DMS79 (cell line): ENCODE data around the gene HNRNPAB.
A peak's percentile ranks its signal among the peaks of the same experiment; 100 is the strongest.

Source experiments
- DNase-seq: peaks from one replicate; lab custom pipeline; 2025; lab: John Stamatoyannopoulos, UW

The HNRNPAB gene

DNA sequence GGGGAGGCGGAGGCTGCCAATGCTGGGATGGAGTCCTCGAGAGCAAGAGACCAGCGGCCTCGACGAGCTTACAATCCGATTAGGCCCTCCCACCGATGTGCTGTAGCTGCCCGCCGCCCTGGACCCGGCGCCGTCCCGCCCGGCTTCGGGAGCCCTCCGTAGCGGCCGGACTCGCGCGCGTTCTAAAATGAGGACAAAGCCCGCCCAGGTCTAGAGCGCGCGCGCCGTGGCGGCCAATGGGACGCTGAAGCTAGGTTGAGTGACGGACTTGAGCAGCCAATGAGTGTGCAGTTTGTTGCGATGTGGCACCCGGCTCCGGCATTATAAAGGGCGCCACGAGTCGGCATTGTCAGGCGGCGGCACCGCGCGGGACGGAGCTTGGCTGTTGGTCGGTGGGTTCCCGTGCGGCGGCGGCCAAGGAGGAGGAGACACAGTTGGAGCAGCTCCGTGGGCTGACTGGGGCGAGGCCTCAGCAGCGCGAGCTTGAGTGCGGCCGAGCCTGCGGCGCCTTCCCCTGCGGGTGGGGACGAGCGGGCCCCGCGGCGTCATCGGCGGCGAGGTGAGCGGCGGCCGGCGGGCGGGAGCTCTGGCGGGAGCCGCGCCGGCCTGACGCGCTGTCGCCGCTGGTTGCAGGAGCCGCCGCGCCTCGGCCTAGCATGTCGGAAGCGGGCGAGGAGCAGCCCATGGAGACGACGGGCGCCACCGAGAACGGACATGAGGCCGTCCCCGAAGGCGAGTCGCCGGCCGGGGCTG, at the start of gene HNRNPAB:
HNRNPAB (plus strand) TSS at position 352 of the 753 bp plus-strand sequence; CDS start at position 657, 305 bp downstream.
- peak; percentile 54 for DNase-seq

DNA sequence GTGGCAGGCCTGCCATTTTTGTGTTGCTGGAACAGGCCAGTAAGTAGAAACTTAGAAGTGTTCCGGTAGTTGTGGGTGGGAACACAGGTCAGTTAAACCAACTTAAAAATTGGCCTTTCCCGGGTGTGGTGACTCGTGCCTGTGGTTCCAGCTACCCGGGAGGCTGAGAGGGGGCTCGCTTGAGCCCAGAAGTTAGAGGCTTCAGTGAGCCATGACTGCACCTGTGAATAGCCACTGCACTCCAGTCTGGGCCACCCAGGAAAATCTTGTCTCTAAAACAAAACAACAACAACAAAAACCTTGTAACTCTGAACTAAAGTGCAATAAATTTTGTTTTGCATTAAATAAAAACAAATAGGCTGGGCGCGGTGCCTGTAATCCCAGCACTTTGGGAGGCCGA, 49.3 kb upstream of the HNRNPAB start:
- DNase-seq = no peak

DNA sequence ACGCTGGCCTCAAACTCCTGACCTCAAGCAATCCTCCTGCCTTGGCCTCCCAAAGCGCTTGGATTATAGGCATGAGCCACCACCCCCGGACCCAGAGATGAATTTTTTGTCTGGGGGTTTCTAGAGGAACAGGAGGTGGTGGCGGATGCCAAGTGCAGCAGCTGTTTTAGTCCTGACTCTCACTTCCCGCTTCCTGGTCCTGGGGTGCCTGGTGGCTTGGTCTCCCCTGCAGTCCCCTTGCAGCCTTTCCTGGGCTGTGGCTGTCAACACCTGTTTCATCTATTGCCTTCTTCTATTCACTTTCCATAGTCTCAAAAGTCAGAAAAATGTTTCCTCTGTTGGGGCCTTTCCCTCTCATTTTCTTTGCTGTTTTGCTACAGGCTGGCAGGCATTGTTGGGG, 44.2 kb upstream of the HNRNPAB start:
- DNase-seq = no peak

DNA sequence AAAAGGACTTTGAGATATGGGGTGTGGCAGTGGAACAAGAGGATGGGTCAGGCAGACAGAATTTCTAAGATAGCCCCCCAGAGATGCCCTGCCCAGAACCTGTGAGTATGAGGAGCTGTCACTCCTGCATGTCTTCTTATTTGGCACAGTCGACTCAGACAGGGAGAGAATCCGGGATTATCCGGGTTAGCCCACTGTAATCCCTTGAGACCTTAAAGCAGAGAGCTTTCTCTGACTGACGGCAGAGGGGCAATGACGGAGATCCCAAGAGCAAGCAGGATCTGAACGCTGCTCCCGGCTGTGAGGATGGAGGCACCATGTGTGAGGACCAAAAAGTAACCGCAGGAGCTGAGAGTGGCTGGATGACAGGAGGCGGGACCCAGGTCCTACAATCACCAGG, 41.9 kb upstream of the HNRNPAB start:
- no peak for DNase-seq

DNA sequence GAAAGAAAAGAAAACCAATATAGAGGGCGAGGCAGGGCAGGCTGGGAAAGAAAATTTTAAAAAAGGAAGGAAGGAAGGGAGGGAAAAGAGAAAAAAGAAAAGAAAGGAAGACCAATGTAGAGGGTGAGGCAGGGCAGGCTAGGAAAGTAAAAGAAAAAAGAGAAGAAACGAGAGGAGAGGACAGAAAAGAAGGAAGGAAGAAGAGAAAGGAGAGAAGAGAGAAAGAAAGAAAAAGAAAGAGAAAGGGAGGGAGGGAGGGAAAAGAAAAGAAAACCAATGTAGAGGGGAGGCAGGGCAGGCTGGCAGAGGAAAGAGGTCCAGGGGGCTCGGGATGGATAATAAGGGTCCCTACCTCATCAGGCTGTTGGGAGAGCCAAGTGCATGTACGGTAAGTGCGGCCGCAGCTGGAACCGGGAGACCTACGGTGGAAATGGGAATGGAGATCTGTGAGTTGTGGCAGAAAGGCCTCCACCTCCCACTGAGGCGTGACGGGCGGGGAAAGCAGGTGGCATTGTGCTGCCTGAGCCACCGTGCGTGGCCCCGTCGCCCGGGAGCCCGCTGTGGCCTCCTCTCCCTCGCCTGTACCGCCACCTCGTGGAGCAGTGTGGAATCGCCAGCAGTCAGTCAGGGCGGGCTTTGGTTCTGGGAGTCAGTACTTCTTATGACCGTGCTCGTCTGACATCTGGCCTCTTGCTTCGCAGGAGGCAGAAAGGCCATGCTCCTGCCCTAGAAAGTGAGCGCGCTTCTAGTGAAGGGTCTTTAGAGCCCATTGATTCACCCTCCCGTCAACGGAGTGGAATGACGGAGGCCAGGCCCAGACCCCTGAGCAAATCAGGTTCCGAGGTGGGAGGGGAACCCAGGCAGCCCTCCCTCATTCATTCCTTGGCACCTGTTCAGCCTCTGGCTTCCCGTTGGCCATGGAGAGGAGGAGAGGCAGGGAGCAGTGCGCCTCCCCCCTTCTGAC, 40.3 kb upstream of the HNRNPAB start:
- DNase-seq = peak; percentile 74

DNA sequence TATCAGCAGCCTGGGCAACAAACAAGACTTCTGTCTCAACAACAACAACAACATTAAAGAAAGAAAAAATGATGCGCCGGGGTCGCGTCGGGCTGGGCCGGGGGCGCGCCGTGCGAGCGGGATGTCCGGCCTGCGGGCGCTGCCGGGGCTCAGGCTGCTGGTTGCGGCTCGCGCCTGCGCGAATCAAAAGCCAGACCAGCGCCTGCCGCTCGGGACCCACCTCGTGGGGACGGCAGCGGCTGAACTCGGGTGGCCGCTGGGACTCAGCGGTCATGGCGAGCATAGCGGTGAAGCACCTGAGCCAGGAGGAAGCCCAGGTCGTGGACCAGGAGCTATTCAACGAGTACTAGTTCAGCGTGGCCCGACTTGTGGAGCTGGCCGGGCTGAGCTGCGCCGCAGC, 38.8 kb upstream of the HNRNPAB start:
- DNase-seq = no peak

DNA sequence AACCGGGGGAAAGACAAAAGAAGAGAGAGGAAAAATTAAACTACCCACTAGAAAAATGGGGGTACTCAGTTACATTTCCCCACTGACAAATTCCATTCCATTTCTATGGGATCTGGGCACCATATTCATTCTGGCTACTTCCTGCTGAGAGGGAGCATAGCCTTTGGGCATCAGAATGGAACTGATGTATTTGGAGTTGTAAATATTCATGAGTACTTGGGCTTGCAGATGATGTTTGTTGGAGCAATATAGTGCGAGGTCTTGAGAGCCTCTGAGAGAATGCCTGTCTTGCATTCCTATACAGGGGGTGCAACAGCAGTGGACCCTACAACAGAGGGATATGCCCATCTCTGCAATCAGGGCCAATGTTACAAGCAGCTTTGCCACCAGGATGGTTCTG, 33.9 kb upstream of the HNRNPAB start:
- no peak for DNase-seq

DNA sequence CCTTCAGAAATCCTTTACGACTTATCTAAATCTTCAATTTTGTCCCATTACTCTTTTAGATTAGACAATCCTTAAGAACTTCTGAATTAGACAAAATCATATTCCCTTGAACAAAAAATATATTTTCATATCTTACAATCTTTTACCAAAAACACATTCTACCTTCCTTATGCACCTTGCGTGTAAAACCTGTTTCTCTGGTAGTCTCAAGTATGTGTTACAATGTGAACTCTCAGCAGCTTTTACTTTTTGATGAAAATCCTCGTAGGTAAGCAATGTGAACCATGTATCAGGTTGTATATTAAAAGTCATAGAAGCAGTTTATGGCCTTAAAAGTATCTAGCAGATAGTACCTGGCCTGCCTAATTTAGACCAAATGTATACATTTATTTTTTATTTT, 29.9 kb upstream of the HNRNPAB start:
- no peak for DNase-seq

DNA sequence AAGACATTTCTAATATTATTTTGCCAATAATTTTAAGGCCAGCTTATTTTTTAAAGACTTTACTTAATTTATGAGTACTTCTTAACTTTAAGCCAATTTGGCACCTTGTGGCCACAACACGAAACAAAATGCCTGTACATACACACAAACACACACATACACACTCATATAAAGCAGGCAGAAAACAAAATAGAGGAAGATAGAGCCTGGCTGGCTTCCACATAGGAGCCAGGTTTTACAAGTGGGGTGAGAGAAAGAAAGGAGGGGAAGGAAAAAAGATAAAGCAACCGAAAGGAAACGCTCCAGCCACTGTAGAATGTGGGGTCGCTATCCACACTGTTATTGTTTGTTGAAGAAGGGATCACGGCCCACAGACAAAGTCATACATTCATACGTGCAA, 27.5 kb upstream of the HNRNPAB start:
- no peak for DNase-seq

DNA sequence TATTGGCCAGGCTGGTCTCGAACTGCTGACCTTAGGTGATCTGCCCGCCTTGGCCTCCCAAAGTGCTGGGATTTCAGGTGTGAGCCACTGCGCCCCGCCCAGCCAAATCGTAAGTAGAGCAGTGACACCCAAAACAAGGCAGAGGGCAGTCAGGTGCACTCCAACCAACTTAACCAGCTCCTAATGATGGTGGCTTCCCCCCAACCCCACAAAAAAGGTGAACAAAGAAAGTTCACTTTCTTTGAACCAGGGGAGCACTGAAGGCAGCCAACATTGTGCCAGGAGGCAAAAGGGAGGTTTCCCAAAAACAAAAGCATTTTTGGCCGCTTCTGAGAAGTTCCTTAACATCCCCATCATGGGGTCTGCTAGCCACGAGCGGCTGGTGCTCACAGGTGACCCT, 26.8 kb upstream of the HNRNPAB start:
- no peak for DNase-seq

DNA sequence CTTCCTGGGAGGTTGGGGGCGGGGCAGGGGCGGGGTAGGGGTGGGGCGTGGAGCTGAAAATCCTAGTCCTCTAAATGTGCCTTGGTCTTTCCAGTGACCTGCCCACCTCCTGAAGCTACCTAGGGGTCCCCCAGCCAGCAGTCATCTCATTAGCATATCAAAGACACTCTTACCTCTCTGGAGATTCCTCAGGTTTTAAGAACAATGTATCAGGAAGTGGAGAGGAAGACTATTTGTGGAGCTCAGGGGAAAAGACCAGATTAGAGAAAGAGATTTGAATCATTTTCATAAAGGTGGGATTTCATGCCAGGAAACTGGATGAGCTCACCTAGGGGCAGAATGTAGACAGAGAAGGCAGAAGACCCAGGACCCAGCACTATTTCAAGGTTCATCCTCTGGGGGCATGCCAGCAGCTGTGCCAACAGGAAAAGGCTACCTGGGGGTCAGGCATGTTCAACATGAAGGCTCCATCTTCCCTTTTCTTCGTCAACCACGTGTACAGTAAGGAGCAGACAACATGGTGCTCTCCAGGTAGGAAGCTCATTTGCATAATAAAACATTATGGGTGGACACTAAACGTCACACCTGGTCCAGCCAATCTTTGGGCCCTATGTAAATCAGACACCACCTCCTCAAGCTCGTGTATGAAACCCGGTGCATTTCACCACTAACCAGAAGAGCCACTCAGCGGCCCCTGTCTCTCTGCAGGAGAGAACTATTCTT, 24.0 kb upstream of the HNRNPAB start:
- no peak for DNase-seq

DNA sequence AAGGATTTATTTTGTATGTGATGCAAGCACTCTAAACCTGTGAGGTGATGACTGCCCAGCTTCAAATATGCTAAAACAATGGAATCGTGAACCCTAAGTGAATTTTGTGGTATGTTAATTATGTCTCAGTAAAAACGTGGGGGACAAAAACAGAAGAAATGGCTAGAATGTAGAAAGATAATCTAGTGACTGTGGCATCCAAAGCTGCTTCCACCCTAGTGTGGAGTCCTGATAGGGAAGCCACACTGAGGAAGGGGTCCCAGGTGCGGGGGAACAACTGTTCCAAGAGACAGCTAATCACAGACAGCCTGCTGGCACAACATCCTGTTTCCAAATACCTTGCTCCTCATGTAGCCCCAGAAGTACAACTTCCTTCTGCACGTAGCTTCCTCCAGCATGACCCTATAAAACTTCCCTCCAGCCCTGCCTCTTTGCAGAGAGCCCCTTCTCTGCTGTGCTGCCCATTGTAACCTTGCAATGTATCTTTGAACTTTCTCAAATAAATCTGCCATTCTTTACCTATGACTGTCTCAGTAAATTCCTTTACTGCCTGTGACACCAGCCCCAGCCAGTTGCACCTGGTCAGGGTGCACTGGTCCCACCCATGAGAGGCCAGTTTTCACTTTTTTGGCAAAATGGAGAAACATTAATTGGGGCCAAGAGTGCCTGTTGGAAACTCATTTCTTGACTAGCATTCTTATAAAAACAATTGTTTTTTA, 22.0 kb upstream of the HNRNPAB start:
- no peak for DNase-seq

DNA sequence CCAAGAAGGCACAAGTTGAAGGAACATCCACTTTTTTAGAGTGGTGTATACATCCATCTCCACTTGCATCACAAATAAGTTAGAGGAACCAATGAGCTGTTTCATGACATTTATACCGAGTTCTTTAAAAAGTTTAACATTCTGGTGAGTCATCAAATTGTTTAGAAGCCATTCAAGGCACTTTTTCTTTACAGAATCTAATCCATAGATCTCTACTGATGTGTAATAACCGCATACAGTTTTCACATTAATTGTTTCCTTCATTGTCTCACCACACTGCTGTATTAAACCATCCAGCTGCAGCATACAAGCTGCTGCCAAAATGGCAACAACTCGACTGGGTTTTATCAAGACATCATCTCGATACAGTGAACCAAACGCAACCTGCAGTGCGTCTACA, 17.9 kb upstream of the HNRNPAB start:
- DNase-seq = no peak

DNA sequence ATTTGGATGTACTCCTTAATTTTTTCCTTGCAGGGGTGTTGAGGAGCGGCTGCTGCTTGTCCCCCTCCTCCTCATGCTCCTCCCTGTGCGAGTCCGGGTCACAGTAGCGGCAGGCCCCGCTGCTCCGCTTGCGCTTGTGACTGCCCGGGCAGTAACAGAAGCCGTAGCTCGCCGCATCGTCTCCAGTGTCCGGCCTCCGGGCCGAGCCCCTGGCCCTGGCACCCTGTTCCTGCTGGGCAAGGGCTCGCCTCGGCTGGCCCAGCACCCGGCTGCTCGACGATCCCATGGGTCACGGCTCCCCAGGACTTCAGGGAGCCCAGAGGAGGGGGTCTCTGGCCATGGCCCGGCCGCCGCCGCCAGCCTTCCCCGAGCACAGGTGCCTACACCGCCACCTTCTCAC, 17.3 kb upstream of the HNRNPAB start, which contains the start of gene GMCL2:
GMCL2 (minus strand) TSS at position 358 of the 400 bp plus-strand sequence; CDS start at position 286, 72 bp downstream.
- DNase-seq = no peak

DNA sequence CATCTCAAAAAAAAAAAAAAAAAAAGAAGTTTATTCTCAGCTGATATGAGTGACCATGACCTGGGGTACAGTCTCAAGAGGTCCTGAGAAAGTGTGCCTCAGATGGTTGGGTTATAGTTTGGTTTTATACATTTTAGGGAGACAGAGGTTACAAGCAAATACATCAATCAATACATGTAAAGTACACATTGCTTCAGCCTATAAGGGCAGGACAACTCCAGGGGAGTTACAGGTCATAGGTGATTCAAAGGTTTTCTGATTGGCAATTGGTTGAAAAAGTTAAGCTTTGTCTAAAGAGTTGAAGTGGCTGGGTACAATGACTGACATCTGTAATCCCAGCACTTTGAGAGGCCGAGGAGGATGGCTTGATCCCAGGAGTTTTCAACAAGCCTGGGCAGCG, 14.9 kb upstream of the HNRNPAB start:
- no peak for DNase-seq

DNA sequence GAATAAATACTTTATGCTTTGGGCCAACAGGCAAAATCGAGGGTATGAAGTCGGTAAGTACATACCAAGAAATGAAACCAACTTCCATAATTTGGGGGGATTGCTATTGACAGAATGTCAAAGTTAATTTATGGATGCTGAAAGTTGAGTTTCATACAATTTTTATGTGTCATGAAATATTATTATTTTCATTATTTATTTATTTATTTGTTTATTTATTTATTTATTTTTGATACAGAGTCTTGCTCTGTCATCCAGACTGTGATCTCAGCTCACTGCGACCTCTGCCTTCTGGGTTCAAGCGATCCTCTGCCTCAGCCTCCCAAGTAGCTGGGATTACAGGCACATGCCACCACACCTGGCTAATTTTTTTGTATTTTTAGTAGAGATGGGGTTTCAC, 12.7 kb upstream of the HNRNPAB start:
- no peak for DNase-seq

DNA sequence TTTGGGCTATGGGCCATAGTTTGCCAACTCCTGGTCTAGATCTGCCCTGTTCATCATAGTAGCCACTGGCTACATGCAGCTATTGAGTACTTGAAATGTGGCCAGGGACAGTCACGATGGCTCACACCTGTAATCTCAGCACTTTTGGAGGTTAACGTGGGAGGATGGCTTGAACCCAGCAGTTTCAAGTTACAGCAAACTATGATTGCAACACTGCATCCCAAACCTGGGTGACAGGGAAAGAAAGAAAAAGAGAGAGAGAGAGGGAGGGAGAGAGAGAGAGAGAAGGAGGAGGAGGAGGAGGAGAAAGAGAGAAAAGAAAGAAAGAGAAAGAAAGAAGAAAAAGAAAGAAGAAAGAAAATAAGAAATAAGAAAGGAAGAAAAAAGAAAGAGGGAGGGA, 12.1 kb upstream of the HNRNPAB start:
- DNase-seq = no peak

DNA sequence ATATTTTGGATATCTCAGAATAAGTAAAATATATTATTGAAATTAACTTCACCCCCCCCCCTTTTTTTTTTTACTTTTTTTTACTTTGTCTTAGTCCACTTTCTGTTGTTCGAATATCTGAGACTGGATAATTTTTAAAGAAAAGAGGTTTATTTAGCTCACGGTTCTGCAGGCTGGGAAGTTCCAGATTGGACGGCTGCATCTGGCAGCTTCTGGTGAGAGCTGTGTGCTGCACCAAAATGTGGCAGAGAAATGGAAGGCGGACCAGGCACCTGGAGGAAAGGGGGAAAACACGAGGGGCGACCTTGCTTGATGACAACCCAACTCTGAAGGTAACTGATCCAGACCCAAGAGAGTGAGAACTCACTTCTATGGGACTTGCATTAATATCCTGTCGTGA, 11.5 kb upstream of the HNRNPAB start:
- no peak for DNase-seq

DNA sequence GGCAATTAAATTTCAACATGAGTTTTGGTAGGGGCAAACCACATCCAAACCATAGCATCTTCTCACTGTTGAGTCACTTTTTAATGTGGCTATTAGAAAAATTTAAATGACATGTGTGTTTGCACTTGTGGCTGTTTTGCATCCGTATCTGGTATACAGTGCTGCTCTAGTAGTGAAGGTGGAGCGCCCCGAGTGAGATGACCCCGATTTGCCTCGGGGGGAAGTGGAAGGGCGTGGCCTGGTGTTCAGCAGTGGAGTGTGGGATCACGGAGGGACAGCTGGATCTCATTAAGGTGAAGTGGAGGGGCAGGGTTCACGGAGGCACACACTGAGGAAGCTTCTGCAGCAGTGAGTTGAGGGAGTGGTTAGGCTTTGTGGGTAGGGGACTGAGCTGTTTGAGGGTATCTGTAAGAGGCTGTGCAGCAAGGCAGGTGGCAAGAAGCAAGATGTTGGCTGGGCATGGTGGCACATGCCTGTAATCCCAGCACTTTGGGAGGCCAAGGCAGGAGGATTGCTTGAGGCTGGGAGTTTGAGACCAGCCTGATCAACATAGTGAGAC, 11.0 kb upstream of the HNRNPAB start:
- no peak for DNase-seq

DNA sequence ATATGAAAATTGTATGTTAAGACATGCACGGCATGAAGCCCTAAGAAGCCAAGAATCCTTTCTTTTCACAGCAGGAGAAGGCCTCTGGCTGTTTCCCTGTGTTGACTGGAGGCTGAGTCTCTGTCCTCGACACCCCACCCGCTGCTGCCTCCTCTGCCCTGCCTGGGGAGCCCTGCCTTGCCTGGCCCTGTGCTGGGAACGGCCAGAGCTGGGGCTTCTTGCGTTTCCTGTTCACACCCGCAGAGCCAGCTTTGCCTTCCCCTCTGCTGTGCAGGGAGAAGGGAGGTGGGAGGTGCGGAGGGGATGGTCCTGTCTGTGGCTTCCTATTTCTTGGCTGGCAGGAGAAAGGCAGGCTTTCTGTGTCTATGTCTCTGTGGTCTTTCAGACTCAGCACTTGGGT, 10.3 kb upstream of the HNRNPAB start:
- DNase-seq = no peak

DNA sequence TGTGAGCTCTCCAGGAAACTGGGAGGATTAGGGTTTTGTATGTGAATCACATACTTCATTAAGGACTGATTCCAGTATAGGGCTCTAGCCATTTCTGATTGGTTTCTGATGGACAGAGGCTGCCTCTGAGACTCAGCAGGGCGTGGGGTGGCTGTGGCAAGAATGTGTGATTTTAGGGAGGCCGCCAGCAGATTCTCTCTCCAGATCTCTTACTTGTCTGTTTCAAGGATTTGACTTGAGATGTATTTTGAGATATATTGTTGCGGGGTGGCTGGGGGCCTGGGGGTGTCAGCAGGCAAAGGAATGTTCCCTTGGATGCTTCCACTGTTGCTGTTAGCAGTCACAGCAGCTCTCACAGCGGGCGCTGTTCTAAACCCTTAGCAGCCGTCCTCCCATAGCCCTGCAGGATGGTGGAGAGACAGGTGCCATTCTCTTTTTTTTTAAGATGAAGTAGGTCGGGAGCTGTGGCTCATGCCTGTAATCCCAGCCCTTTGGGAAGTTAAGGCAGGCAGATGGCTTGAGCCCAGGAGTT, 8.0 kb upstream of the HNRNPAB start:
- DNase-seq = no peak
